PC-3 (cell line): ENCODE data around the gene ARHGAP22.

ENCODE experiments used
- EZH2 ChIP-seq: fragments of 300-600 bp; sonication (generic); IDR thresholded peaks from one replicate; pipeline ENCODE4 v1.6.1; 2017; ENCODE audit warnings: antibody characterized with exemption, mild to moderate bottlenecking, low read length; ENCODE audit not compliant: unreplicated experiment
- EZH2phosphoT487 ChIP-seq: fragments of 300-600 bp; sonication (generic); IDR thresholded peaks from 2 replicates; pipeline ENCODE4 v1.6.1; 2018; ENCODE audit warnings: mild to moderate bottlenecking, antibody characterized with exemption, low read length, borderline replicate concordance
- TF ChIP-seq, protein P1 (sequence below): fragments of 300-600 bp; sonication (generic); conservative IDR thresholded peaks from 2 replicates; pipeline ENCODE4 v1.5.1; 2017; ENCODE audit warnings: antibody characterized with exemption, low read depth, mild to moderate bottlenecking, low read length

DNA sequence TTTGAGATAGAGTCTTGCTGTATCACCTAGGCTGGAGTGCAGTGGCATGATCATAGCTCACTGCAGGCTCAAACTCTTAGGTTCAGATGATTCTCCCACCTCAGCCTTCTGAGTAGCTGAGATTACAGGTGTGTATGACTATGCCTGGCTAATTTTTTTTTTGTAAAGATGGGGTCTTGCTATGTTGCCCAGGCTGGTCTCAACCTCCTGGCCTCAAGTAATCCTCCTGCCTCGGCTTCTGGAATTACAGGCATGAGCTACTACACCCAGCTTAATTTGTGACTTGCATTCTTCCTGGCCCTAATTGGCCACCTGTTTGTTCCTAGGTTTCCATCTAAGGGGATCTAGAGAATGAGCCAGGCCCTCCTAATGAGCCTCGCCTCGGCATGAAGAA is 9.3 kb downstream of the ARHGAP22 start:
- TF ChIP-seq, protein P1, sequence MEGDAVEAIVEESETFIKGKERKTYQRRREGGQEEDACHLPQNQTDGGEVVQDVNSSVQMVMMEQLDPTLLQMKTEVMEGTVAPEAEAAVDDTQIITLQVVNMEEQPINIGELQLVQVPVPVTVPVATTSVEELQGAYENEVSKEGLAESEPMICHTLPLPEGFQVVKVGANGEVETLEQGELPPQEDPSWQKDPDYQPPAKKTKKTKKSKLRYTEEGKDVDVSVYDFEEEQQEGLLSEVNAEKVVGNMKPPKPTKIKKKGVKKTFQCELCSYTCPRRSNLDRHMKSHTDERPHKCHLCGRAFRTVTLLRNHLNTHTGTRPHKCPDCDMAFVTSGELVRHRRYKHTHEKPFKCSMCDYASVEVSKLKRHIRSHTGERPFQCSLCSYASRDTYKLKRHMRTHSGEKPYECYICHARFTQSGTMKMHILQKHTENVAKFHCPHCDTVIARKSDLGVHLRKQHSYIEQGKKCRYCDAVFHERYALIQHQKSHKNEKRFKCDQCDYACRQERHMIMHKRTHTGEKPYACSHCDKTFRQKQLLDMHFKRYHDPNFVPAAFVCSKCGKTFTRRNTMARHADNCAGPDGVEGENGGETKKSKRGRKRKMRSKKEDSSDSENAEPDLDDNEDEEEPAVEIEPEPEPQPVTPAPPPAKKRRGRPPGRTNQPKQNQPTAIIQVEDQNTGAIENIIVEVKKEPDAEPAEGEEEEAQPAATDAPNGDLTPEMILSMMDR = no peak
- TF ChIP-seq EZH2 = no peak
- no peak for TF ChIP-seq EZH2phosphoT487
